IMR-90 (cell line): ENCODE measurements around the gene MS4A6A. TPM values are rescaled to one million over a fixed set of nuclear protein-coding genes. Genes with fewer than 3 reads are reported as not detected.

Experiments used
- ATAC-seq: fragments of 200-7000 bp; cut with Tn5 transposase; 2 replicates; pipeline ENCODE4 v1.9.1; 2020; ENCODE audit warnings: low read depth, mild to moderate bottlenecking, moderate library complexity
- BruUV-seq: library from RNA; stranded (reverse); fragments of 400-500 nt; replicated peaks from 2 replicates; lab custom pipeline; 2021; lab: Mats Ljungman, UMichigan
- CTCF ChIA-PET: fragments of 300-600 bp; formaldehyde crosslinking; extraction: SDS; loops from one replicate; lab custom pipeline; 2021; ENCODE audit warnings: antibody characterized with exemption; lab: Yijun Ruan, JAX
- POLR2A ChIA-PET: fragments of 300-600 bp; sonication (Branson Sonifier 250); formaldehyde crosslinking; loops from one replicate; lab custom pipeline; 2022; ENCODE audit warnings: antibody characterized with exemption; ENCODE audit not compliant: unreplicated experiment; lab: Charles Lee
- DNase-seq: peaks from one replicate; pipeline ENCODE4 v3.0.0; 2013
- H2AFZ ChIP-seq: replicated peaks from 2 replicates; pipeline ENCODE3; 2013; ENCODE audit warnings: low read length, mild to moderate bottlenecking; ENCODE audit not compliant: poor library complexity
- H2AK5ac ChIP-seq: 2 replicates; pipeline ENCODE4 v1.6.1; 2013; ENCODE audit warnings: low read depth, low read length, inconsistent platforms
- H2AK9ac ChIP-seq: replicated peaks from 2 replicates; pipeline ENCODE3; 2013; ENCODE audit warnings: mild to moderate bottlenecking, low read depth, low read length, moderate library complexity; ENCODE audit not compliant: poor library complexity
- H2BK120ac ChIP-seq: 2 replicates; pipeline ENCODE4 v1.6.1; 2013; ENCODE audit warnings: low read depth, low read length, inconsistent platforms
- H2BK15ac ChIP-seq: 3 replicates; pipeline ENCODE4 v1.6.1; 2013; ENCODE audit warnings: low read depth, low read length, inconsistent platforms
- H2BK20ac ChIP-seq: 2 replicates; pipeline ENCODE4 v1.6.1; 2013; ENCODE audit warnings: low read depth, mild to moderate bottlenecking, inconsistent platforms, low read length, moderate library complexity
- H2BK5ac ChIP-seq: 2 replicates; pipeline ENCODE4 v1.6.1; 2013; ENCODE audit warnings: mild to moderate bottlenecking, low read depth, low read length, inconsistent platforms; ENCODE audit not compliant: poor library complexity, severe bottlenecking
- H3K14ac ChIP-seq: replicated peaks from 2 replicates; pipeline ENCODE4 v1.6.1; 2013; ENCODE audit warnings: low read depth, low read length, inconsistent platforms
- H3K18ac ChIP-seq: 2 replicates; pipeline ENCODE4 v1.6.1; 2013; ENCODE audit warnings: low read depth, low read length, control low read depth
- H3K23ac ChIP-seq: 2 replicates; pipeline ENCODE4 v1.6.1; 2013; ENCODE audit warnings: low read depth, low read length, inconsistent platforms
- H3K27ac ChIP-seq: 2 replicates; pipeline ENCODE4 v1.5.1; 2013; ENCODE audit warnings: mild to moderate bottlenecking, control low read depth, low read length; ENCODE audit not compliant: insufficient read depth
- H3K27me3 ChIP-seq: 2 replicates; pipeline ENCODE4 v1.6.1; 2013; ENCODE audit warnings: low read length; ENCODE audit not compliant: control insufficient read depth, insufficient read depth
- H3K36me3 ChIP-seq: 2 replicates; pipeline ENCODE4 v1.6.1; 2013; ENCODE audit warnings: low read length, mixed read lengths; ENCODE audit not compliant: control insufficient read depth, insufficient read depth
- H3K4ac ChIP-seq: 2 replicates; pipeline ENCODE4 v1.6.1; 2013; ENCODE audit warnings: low read depth, low read length, inconsistent platforms
- H3K4me1 ChIP-seq: 2 replicates; pipeline ENCODE4 v1.6.1; 2013; ENCODE audit warnings: low read length, mixed read lengths; ENCODE audit not compliant: control insufficient read depth, insufficient read depth
- H3K4me2 ChIP-seq: 2 replicates; pipeline ENCODE4 v1.6.1; 2013; ENCODE audit warnings: low read depth, mild to moderate bottlenecking, control low read depth, low read length, moderate library complexity
- H3K4me3 ChIP-seq: 2 replicates; pipeline ENCODE4 v1.5.1; 2013; ENCODE audit warnings: low read depth, mild to moderate bottlenecking, control low read depth, low read length, moderate library complexity; ENCODE audit not compliant: insufficient read depth
- H3K56ac ChIP-seq: 2 replicates; pipeline ENCODE4 v1.6.1; 2013; ENCODE audit warnings: low read length, inconsistent platforms; ENCODE audit not compliant: insufficient read depth; ENCODE audit errors: extremely low read depth
- H3K79me1 ChIP-seq, 2 experiments: 2 replicates each; pipeline ENCODE4 v1.6.1; 2013; ENCODE audit warnings: low read length in 2 of 2, inconsistent platforms in 1 of 2, low read depth in 1 of 2
- H3K9ac ChIP-seq: 2 replicates; pipeline ENCODE4 v1.6.1; 2013; ENCODE audit warnings: low read depth, low read length, control low read depth
- H3K9me1 ChIP-seq: 2 replicates; pipeline ENCODE4 v1.6.1; 2013; ENCODE audit warnings: low read length, inconsistent platforms; ENCODE audit not compliant: insufficient read depth
- H3K9me3 ChIP-seq: 2 replicates; pipeline ENCODE4 v1.6.1; 2013; ENCODE audit warnings: low read length; ENCODE audit not compliant: control insufficient read depth, insufficient read depth
- H4K20me1 ChIP-seq: 2 replicates; pipeline ENCODE4 v1.6.1; 2013; ENCODE audit warnings: low read length, inconsistent platforms; ENCODE audit not compliant: insufficient read depth
- H4K5ac ChIP-seq: 2 replicates; pipeline ENCODE4 v1.6.1; 2013; ENCODE audit warnings: mild to moderate bottlenecking, low read depth, low read length, control low read depth
- H4K8ac ChIP-seq, 2 experiments: 2 replicates each; pipeline ENCODE4 v1.6.1; 2013; ENCODE audit warnings: low read depth in 2 of 2, low read length in 2 of 2, control low read depth in 1 of 2, inconsistent platforms in 1 of 2
- H4K91ac ChIP-seq: 2 replicates; pipeline ENCODE4 v1.6.1; 2013; ENCODE audit warnings: low read depth, low read length, inconsistent platforms; ENCODE audit not compliant: insufficient read depth
- BHLHE40 ChIP-seq: fragments of 150-350 bp; IDR thresholded peaks from 2 replicates; pipeline ENCODE4 v1.6.1; 2016; ENCODE audit warnings: mild to moderate bottlenecking, low read depth, low read length
- CEBPB ChIP-seq: IDR thresholded peaks from 2 replicates; pipeline ENCODE4 v1.6.1; 2012; ENCODE audit warnings: low read depth, low read length, improper control_type of control experiment
- CHD1 ChIP-seq: IDR thresholded peaks from 2 replicates; pipeline ENCODE4 v1.6.1; 2012; ENCODE audit warnings: low read depth, low read length, improper control_type of control experiment
- FOS ChIP-seq: fragments of 150-350 bp; IDR thresholded peaks from 2 replicates; pipeline ENCODE4 v1.6.1; 2016; ENCODE audit warnings: low read depth, low read length
- MAFK ChIP-seq: IDR thresholded peaks from 2 replicates; pipeline ENCODE4 v1.6.1; 2012; ENCODE audit warnings: low read depth, low read length, improper control_type of control experiment
- MAZ ChIP-seq: IDR thresholded peaks from 2 replicates; pipeline ENCODE4 v1.6.1; 2012; ENCODE audit warnings: low read depth, mild to moderate bottlenecking, low read length, improper control_type of control experiment, moderate library complexity, borderline replicate concordance
- MXI1 ChIP-seq: IDR thresholded peaks from 2 replicates; pipeline ENCODE4 v1.6.1; 2012; ENCODE audit warnings: low read depth, mild to moderate bottlenecking, low read length, moderate library complexity, borderline replicate concordance
- RAD21 ChIP-seq: IDR thresholded peaks from 2 replicates; pipeline ENCODE4 v1.6.1; 2012; ENCODE audit warnings: low read length, improper control_type of control experiment
- USF2 ChIP-seq: fragments of 150-350 bp; IDR thresholded peaks from 2 replicates; pipeline ENCODE4 v1.6.1; 2017; ENCODE audit warnings: mild to moderate bottlenecking, antibody characterized with exemption, low read length, low read depth
- WGBS, 2 experiments: methylation state at CpG; one replicate each; pipeline versions ENCODE4 v1.1.5 to v1.1.7; 2013; ENCODE audit warnings: missing lambda C conversion rate in 2 of 2; ENCODE audit not compliant: insufficient read length in 1 of 2; ENCODE audit errors: extremely low coverage in 2 of 2; 5-methylcytosine and 5-hydroxymethylcytosine counted together
- dilution Hi-C: fragments of 300-500 bp; cut with HindIII; formaldehyde crosslinking; loops from one replicate; pipeline ENCODE4 v1.14.3; 2018; ENCODE audit warnings: low sequenced_read_pairs; ENCODE audit not compliant: unreplicated experiment
- in situ Hi-C: fragments of 300-500 bp; cut with MboI; formaldehyde crosslinking; loops from 3 replicates; pipeline ENCODE4 v1.14.3; 2019; ENCODE audit warnings: low sequenced_read_pairs, inconsistent platforms, mixed read lengths
- intact Hi-C: fragments of 100-400 bp; cut with micrococcal nuclease; formaldehyde crosslinking; loops from 2 replicates; pipeline ENCODE4 v1.10.0; 2022
- polyA plus RNA-seq, 3 experiments: library from polyadenylated mRNA; depleted of rRNA; stranded (reverse); fragments of >200 nt; gene quantifications; 2 replicates each; pipeline ENCODE4 v1.2.3, GENCODE V29; 2012; ENCODE audit warnings: low replicate concordance in 1 of 3
- total RNA-seq: library from RNA; depleted of rRNA; stranded (reverse); fragments of >200 nt; gene quantifications from 2 replicates; pipeline ENCODE4 v1.2.3, GENCODE V29; 2012
- TF ChIP-seq, protein P1 (sequence below): fragments of 150-350 bp; IDR thresholded peaks from 2 replicates; pipeline ENCODE4 v1.6.1; 2016; ENCODE audit warnings: low read depth, mild to moderate bottlenecking, low read length, moderate library complexity, borderline replicate concordance

The MS4A6A gene
- total and polyA plus RNA-seq, 2 of the 4 experiments (the other 2 are of a cell fraction), result not detected

DNA sequence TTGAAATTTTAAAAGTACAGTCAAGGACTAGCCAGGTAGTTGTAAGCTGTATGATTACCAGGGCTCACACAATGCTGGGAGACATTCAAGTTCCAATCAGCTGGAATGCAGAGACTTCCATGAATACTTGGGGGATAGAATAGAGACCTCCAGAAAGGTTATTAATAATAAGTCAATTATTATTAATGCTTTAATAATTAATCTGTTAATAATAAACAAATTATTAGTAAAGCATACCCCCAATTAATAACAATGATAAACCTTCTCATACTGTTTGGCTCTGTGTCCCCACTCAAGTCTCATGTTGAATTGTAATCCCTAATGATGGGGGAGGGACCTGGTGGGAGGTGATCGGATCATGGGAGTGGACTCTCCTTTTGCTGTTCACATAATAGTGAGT is 14.6 kb upstream of the MS4A6A start:
- Histone ChIP-seq H3K14ac (no peak overlapping the region), H3K9me1 (no peaks in the 10 kb centered on the region), H2BK15ac (no peak overlapping the region), H3K79me1 (no peaks in the 10 kb centered on the region), H3K4me2 (no peak overlapping the region), H4K91ac (no peak overlapping the region), H3K9me3 (no peaks in the 10 kb centered on the region), H3K23ac (no peak overlapping the region), H4K8ac (no peak overlapping the region), H2AK5ac (no peak overlapping the region), H4K5ac (no peak overlapping the region), H3K4me3 (no peak overlapping the region), H3K27me3 (no peaks in the 10 kb centered on the region), H4K20me1 (no peaks in the 10 kb centered on the region), H2BK20ac (no peak overlapping the region), H3K27ac (no peak overlapping the region), H2BK120ac (no peak overlapping the region), H2BK5ac (no peak overlapping the region), H2AFZ (no peak overlapping the region), H3K9ac (no peak overlapping the region), H3K4ac (no peak overlapping the region), H3K18ac (no peak overlapping the region), H3K36me3 (no peaks in the 10 kb centered on the region), H3K56ac (no peak overlapping the region), H3K4me1 (no peaks in the 10 kb centered on the region), H2AK9ac (no peak overlapping the region)
- dilution Hi-C loops, result no loop called here
- BruUV-seq, result no TSS peak
- no peak for TF ChIP-seq USF2
- TF ChIP-seq, protein P1, sequence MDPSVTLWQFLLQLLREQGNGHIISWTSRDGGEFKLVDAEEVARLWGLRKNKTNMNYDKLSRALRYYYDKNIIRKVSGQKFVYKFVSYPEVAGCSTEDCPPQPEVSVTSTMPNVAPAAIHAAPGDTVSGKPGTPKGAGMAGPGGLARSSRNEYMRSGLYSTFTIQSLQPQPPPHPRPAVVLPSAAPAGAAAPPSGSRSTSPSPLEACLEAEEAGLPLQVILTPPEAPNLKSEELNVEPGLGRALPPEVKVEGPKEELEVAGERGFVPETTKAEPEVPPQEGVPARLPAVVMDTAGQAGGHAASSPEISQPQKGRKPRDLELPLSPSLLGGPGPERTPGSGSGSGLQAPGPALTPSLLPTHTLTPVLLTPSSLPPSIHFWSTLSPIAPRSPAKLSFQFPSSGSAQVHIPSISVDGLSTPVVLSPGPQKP, result no peak
- no peak for TF ChIP-seq MXI1
- no peak for TF ChIP-seq CHD1
- TF ChIP-seq FOS, result no peak
- TF ChIP-seq CEBPB, result no peak
- TF ChIP-seq MAZ, result no peak
- no peak for TF ChIP-seq RAD21
- no peak for TF ChIP-seq BHLHE40
- no peak for TF ChIP-seq MAFK
- WGBS, 2 experiments, result no CpG with 5 or more reads among the region's 1 CpG
- ATAC-seq (no peak), DNase-seq (no peak)
- ChIA-PET POLR2A (no interaction called here), CTCF (interaction anchor here (0.6 kb wide), 1 partner anchor 305 kb away, joined by 3 read pairs; no protein-coding TSS in a partner anchor)
- in situ Hi-C loops, result loop anchor here (25.0 kb wide), 1 partner anchor 360 kb away; the partner anchor contains the start of gene CBLIF
- intact Hi-C loops, result no loop called here
